ENCODE results near the gene PRODH2. TPM values are rescaled to one million over a fixed set of nuclear protein-coding genes. Genes with fewer than 3 reads are reported as not detected.

The PRODH2 gene
- total RNA-seq, 1 experiment from 2014 or later: not detected

DNA sequence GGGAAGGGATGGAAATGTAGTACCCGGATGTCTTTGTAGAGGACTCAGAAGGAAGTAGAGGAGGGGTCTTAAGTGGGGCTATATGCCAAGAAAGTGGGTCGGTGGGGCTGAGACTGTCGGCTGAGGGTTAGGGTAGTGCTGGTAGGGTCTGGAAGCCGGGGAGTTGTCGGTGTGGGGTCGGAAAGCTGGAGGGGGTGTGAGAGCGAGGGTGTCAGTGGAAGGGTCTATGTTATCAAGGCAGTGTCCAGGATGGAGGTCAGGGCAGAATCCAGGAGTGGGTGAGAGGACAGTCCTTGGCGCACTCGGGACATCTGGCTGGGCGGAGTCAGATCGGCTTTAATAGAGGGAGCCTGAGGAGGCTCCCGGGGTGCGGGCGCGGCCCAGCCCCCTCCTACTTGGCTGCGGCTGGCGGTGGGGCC lies 57.5 kb downstream of the PRODH2 start:
- in situ Hi-C loops (cut with HindIII; ENCODE audit: low pct_unique_long_range_greater_than_20kb, low sequenced_read_pairs): no loop called here
- no peak for DNase-seq (ENCODE audit: low read depth, low spot score)

DNA sequence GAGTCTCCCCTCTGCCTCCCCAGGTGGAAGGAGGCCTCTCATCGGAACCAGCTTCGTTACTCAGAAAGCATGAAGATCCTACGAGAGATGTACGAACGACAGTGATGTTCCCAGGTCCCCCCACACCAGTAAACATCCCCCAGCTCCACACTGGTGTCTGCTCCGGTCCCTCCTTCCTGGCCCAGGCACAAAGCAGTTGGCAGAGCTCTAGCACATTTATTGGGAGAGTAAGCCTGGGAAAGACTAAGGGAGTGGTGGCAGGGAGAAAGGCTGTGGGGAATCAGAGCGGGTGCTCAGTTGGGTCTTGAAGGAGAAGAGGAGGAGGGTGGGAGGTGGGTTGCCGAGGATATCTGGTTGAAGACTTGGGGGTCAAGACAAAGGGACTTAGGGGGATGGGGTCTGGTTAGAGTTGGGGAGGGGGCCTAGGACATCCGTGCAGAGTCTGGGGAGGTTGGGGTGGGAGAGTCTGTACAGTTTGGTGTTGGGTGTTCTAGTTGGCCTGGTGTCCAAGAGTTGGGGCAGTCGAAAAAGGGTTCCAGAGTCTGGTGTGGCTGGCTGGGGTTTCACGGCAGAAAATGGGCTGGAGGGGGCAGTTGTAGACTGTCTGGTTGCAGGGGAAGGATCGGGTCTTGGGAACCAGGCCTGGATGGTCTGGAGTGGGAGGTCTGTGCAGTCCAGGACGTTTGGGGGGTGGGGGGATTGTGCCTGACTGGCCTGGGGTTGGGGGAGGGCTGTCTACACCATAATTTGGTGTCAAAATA lies 58.1 kb downstream of the PRODH2 start:
- DNase-seq (ENCODE audit: low read depth, low spot score): no peak
- in situ Hi-C loops (cut with HindIII; ENCODE audit: low pct_unique_long_range_greater_than_20kb, low sequenced_read_pairs): no loop called here

DNA sequence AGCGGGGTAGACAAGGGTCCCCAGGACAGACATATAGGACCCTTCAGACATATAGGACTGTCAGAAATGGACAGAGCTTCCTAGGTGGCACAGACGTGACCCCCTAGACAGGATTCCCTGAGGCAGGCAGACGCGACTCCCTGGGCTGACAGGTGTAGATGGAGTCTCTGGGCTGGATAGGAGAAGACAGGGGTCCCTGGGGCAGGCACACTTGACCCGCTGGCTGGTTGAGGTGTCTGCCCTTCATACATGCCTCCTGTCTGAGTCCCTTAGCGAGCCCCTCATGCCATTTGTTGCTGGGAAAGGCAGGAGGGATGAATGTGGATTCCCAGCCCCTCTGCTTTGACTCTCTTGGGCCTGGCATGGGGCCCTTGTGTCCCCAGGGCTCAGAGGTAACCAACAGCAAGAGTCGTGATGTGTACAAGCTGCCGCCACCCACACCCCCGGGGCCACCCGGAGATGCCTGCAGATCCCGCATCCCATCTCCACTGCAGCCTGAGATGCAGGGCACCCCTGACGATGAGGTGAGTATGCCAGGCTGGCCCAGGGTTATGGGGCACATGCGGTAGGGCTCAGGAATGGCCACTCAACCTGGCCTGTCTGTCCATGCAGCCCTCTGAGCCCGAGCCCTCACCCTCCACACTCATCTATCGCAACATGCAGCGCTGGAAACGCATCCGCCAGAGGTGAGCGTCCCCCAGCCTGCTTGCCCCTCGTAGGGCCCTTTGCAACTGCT lies 58.8 kb downstream of the PRODH2 start:
- in situ Hi-C loops (cut with HindIII; ENCODE audit: low pct_unique_long_range_greater_than_20kb, low sequenced_read_pairs): no loop called here
- DNase-seq (ENCODE audit: low read depth, low spot score): no peak

DNA sequence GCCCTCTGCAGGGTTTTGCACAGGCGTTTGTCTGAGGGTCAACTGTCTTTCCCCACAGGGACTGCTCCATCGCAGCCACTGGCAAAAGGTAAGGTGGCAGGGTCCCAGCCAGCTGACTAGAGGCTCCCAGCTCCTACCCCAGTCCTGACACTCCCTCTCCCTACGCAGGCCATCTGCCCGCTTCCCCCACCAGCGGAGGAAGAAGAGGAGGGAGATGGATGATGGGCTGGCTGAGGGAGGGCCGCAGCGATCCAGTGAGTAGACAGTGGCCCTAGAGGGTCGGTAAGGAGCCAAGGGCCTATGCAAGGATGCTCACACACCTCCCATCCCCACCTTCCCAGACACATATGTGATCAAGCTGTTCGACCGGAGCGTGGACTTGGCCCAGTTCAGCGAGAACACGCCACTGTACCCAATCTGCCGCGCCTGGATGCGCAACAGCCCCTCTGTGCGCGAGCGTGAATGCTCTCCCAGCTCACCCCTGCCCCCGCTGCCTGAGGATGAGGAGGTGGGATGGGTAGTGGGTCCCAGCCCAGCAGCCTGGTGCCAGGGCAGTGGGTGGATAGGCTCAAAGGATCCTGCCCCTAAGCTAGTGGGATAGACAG lies 59.8 kb downstream of the PRODH2 start:
- in situ Hi-C loops (cut with HindIII; ENCODE audit: low pct_unique_long_range_greater_than_20kb, low sequenced_read_pairs): no loop called here
- no peak for DNase-seq (ENCODE audit: low read depth, low spot score)

DNA sequence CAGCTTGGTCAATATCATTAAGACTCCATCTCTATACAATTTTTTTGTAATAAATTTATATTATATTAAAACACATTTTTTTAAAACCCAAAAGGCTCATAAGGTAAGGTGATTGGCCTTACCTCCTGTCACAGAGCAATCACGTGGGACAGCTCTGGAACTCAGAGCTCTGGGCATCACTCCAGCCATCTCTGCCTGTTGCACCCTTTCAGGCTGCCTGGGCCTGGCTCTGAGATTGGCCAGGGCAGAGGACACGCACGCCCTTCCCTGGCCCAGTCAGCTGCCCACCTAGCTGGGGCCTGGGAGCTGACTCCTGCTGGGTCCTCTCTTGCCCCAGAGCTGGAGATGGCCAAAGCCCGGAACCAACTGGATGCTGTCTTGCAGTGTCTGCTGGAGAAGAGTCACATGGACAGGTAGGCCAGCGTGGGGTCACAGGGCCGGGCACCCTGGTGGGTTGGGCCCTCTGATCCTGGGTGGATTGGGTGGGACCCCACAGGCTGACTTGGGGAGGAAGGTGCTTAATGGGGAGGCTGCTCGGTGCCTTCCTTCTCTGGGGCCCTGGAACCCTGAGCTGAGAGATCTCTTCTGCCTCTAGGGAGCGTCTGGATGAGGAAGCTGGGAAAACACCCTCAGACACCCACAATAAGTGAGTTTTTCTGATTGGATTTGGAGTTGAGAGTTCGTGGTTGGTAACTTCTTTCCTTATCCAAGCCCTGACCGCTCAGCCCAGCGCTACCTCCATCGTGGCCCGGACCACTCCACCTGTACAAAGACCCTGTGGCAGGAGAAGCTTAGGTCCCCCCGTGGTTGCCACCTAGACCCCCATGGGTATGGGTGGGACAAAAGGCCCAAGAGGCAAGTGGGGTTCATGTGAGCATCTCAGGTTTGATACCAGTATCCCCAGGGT lies 60.6 kb downstream of the PRODH2 start:
- no peak for DNase-seq (ENCODE audit: low read depth, low spot score)
- in situ Hi-C loops (cut with HindIII; ENCODE audit: low pct_unique_long_range_greater_than_20kb, low sequenced_read_pairs): no loop called here

DNA sequence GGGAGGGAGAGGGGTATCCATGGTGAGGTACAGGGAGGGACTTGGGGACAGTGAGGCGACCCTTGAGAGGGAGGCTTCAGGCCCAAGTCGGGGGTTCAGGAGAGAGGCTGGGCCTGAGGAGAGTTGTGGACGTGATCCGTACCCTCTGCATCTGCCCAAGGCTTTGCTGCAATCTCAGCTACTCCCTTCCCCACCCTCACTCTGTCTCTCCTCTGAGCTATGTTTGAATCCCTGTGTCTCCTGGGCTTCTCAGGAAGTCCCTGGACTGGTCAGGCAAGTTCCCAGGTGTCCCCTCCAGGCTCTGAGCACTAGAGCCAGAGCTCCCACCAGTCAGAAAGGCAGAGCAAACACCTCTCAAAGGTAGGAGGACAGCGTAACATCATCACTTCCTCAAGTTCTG lies 62.5 kb downstream of the PRODH2 start:
- no peak for DNase-seq (ENCODE audit: low read depth, low spot score)
- in situ Hi-C loops (cut with HindIII; ENCODE audit: low pct_unique_long_range_greater_than_20kb, low sequenced_read_pairs): no loop called here

Other genes starting within 250 kb of the PRODH2 start
- not detected in 2 replicates for gene ATP4A, start 249.2 kb downstream of the PRODH2 start, total RNA-seq (2014; rRNA removed; shearing (Covaris generic))
- gene PMIS2, start 226.7 kb downstream of the PRODH2 start, total RNA-seq (2014; rRNA removed; shearing (Covaris generic)): not detected in 2 replicates
- 9.2 and 11.1 TPM in 2 replicates for gene HAUS5, start 200.1 kb downstream of the PRODH2 start, total RNA-seq (2014; rRNA removed; shearing (Covaris generic))
- 54.5 and 58.2 TPM in 2 replicates for gene RBM42, start 183.8 kb downstream of the PRODH2 start, total RNA-seq (2014; rRNA removed; shearing (Covaris generic))
- gene ETV2, start 171.1 kb downstream of the PRODH2 start, total RNA-seq (2014; rRNA removed; shearing (Covaris generic)): 0.40 TPM in 1 of 2 replicates, not detected in the other
- gene COX6B1, start 164.5 kb downstream of the PRODH2 start, total RNA-seq (2014; rRNA removed; shearing (Covaris generic)): 568 and 619 TPM in 2 replicates
- not detected in 2 replicates for gene UPK1A, start 146.3 kb downstream of the PRODH2 start, total RNA-seq (2014; rRNA removed; shearing (Covaris generic))
- gene ZBTB32, start 108.3 kb downstream of the PRODH2 start, total RNA-seq (2014; rRNA removed; shearing (Covaris generic)): not detected in 2 replicates
- 3.7 and 5.9 TPM in 2 replicates for gene KMT2B, start 94.8 kb downstream of the PRODH2 start, total RNA-seq (2014; rRNA removed; shearing (Covaris generic))
- 1.5 and 6.9 TPM in 2 replicates for gene IGFLR1, start 70.4 kb downstream of the PRODH2 start, total RNA-seq (2014; rRNA removed; shearing (Covaris generic))
- gene U2AF1L4, start 67.4 kb downstream of the PRODH2 start, total RNA-seq (2014; rRNA removed; shearing (Covaris generic)): 6.0 and 6.9 TPM in 2 replicates
- gene PSENEN, start 67.2 kb downstream of the PRODH2 start, total RNA-seq (2014; rRNA removed; shearing (Covaris generic)): 51.5 and 56.0 TPM in 2 replicates
- 5.3 and 7.7 TPM in 2 replicates for gene LIN37, start 64.3 kb downstream of the PRODH2 start, total RNA-seq (2014; rRNA removed; shearing (Covaris generic))
- not detected in 2 replicates for gene HSPB6, start 55.8 kb downstream of the PRODH2 start, total RNA-seq (2014; rRNA removed; shearing (Covaris generic))
- 1.3 and 1.7 TPM in 2 replicates for gene PROSER3, start 54.7 kb downstream of the PRODH2 start, total RNA-seq (2014; rRNA removed; shearing (Covaris generic))
- gene ARHGAP33, start 37.3 kb downstream of the PRODH2 start, total RNA-seq (2014; rRNA removed; shearing (Covaris generic)): 0.83 and 0.87 TPM in 2 replicates
- gene NPHS1, start 39.7 kb upstream of the PRODH2 start, total RNA-seq (2014; rRNA removed; shearing (Covaris generic)): not detected in 2 replicates
- gene KIRREL2, start 44.1 kb upstream of the PRODH2 start, total RNA-seq (2014; rRNA removed; shearing (Covaris generic)): 1.7 and 2.4 TPM in 2 replicates
- gene APLP1, start 55.7 kb upstream of the PRODH2 start, total RNA-seq (2014; rRNA removed; shearing (Covaris generic)): 9.2 and 13.5 TPM in 2 replicates
- 1.1 and 1.9 TPM in 2 replicates for gene NFKBID, start 87.7 kb upstream of the PRODH2 start, total RNA-seq (2014; rRNA removed; shearing (Covaris generic))
- gene HCST, start 89.7 kb upstream of the PRODH2 start, total RNA-seq (2014; rRNA removed; shearing (Covaris generic)): not detected in 2 replicates
- not detected in 2 replicates for gene TYROBP, start 95.5 kb upstream of the PRODH2 start, total RNA-seq (2014; rRNA removed; shearing (Covaris generic))
- gene LRFN3, start 123.5 kb upstream of the PRODH2 start, total RNA-seq (2014; rRNA removed; shearing (Covaris generic)): 1.8 and 3.3 TPM in 2 replicates
- gene SDHAF1, start 182.3 kb upstream of the PRODH2 start, total RNA-seq (2014; rRNA removed; shearing (Covaris generic)): 13.3 and 14.1 TPM in 2 replicates
- not detected in 2 replicates for gene SYNE4, start 196.0 kb upstream of the PRODH2 start, total RNA-seq (2014; rRNA removed; shearing (Covaris generic))
- gene ALKBH6, start 201.4 kb upstream of the PRODH2 start, total RNA-seq (2014; rRNA removed; shearing (Covaris generic)): 11.9 and 14.9 TPM in 2 replicates
- gene CLIP3, start 220.0 kb upstream of the PRODH2 start, total RNA-seq (2014; rRNA removed; shearing (Covaris generic)): 0.34 and 0.43 TPM in 2 replicates
- 1.5 and 1.6 TPM in 2 replicates for gene THAP8, start 241.4 kb upstream of the PRODH2 start, total RNA-seq (2014; rRNA removed; shearing (Covaris generic))
- 2.7 and 4.1 TPM in 2 replicates for gene WDR62, start 242.1 kb upstream of the PRODH2 start, total RNA-seq (2014; rRNA removed; shearing (Covaris generic))

Data from SK-MEL-5 (cell line).